ENCODE measurements around the gene IFNLR1.

The IFNLR1 gene

DNA sequence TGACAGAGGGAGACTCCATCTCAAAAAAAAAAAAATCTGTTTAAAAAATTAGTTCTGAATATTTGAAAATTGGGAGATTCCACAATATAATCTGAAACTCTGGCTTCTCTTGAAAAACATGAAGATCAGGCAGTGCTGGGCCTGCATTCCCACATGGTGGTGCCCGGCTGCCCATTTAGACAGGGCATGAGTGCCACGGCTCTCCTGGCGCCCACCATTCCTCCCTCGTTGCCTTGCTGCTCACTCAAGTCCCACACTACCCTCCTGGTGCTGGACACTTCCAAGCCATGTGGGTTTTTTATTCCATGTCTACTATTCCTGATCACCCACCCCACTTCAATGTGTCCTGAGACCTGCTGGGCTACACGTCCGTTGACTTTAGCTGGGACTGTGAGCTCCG lies 64.3 kb downstream of the IFNLR1 start:
- no peak for DNase-seq (ENCODE audit: low read depth in 3 of 3)

DNA sequence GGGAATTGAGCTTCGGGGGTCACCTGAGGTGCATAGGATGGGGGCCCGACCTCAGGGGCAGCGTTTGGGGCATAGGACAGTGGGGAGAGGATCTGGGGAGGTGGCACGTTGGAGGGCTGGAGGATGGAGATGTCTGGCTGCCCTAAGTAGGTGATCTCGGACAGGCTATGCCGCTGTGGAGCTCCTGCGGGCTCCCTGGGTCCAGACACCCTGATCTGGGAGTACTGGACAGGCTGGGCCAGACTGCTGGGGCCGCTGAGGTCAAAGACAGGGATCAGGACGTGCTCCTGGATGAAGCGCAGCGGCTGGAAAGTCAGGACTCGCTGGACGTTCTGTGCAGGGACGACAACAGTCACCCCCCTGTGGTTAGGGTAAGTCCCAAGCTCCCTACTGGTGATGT lies 65.7 kb downstream of the IFNLR1 start:
- DNase-seq (ENCODE audit: low read depth in 3 of 3), result no peak

DNA sequence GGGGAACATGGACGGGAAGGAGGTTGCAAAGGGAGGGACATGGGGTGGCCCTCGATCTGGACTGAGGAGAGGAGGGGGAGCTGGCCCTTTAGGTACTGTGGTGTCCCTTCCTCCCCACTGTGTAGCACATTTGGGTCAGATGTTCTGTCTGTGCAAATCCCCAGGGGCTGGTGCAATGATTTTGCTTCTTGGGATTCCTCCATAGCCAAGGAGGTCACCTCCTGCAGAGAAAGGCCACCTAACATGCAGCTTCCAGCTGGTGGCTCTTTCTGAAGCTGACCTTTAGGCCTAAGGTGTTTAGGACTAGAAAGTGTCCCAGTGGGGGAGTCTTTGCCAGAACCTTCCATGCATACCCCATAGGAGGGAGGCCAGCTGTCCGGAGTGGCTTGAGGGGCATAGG lies 66.1 kb downstream of the IFNLR1 start:
- DNase-seq (ENCODE audit: low read depth in 3 of 3), result no peak

DNA sequence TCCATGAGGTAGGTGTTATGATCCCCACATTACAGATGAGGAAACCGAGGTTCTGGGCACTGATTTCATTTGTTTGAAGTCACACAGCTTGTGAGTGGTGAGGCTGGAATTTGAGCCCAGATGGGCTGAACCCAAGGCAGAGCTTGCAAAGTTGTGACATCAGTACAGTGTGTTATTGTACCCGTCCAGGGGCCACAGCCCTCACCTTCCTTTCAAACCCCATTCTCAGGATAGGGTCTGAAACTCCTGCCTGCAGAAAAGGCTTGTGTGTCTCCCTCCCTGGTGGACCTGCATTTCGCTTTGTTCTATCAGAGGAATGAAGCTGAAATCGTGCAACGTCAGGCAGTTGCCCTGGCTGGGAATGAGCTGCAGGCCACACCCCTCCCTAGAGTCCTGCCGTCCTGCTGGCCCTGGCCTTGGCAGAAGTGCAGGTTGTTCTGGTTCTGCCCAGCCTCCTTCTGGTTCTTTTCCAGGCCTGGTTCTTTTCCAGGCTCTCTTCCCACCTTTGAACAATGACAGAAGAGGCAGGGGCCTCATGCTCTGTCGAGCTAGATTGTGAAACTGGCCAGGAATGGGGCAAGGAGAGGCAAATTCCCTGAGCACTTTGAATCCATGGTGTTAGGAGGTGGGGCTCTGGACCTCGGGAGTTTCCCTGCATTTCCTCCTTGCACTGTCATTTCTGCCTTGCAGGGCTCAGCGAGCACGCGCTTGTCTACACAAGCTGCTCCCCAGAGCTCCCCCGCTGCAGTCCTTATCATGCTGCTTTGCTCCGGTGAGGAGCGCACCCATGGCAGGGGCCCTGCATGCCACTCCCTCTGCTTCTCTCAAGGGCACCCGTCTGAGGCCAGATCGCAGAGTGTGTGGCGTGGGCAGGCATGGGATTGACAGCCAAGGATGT lies 67.0 kb downstream of the IFNLR1 start:
- no peak for DNase-seq (ENCODE audit: low read depth in 3 of 3)

DNA sequence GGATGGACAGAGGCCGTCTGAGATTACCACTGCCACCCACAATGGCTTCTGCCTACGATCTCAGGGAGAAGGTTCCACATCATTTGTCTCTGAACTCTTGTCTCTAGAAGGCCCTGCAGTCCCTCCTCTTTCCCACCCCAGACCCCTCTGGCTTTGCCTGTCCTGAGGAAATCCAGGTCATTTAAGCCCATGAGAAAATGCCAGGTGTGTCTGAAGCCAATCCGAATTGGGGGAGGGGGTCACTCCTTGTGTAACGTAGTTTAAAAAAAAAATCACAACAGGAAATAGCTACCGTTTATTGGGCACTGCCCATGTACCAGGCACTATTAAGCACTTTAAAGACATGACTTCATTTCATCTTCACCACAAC lies 67.6 kb downstream of the IFNLR1 start:
- DNase-seq (ENCODE audit: low read depth in 3 of 3), result no peak

DNA sequence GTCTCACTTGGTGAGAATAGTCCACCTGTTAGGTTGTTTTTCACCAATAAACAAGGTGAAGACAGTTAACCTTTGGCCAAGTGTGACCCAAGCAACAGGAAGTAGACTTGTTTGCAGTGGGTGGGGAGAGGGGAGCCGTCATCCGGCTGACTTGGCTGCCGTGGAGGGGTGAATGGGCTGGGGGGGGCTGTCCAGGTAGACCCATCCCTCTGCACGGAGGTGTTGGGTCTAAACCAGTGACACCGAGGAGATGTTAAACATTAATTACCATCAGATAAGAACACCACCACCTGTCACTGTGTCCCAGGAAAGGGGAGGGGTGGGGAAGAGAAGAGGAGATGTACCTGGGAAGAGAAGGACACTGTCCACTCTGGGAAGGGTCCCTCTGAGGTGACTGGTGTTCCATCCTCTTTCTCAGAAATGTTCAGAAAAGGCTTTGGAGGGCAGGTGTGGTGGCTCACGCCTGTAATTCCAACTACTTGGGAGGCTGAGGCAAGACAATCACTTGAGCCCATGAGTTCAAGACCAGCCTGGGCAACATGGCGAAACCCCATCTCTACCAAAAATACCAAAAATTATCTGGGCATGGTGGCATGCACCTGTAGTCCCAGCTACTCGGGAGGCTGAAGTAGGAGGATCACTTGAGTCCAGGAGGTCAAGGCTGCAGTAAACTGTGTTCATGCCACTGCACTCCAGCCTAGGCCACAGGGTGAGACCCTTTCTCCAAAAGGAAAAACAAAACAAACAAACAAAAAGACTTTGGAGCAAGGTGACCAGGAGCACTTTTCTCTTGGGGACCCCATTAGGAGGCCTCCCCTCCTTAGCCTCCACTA lies 68.5 kb downstream of the IFNLR1 start:
- no peak for DNase-seq (ENCODE audit: low read depth in 3 of 3)

DNA sequence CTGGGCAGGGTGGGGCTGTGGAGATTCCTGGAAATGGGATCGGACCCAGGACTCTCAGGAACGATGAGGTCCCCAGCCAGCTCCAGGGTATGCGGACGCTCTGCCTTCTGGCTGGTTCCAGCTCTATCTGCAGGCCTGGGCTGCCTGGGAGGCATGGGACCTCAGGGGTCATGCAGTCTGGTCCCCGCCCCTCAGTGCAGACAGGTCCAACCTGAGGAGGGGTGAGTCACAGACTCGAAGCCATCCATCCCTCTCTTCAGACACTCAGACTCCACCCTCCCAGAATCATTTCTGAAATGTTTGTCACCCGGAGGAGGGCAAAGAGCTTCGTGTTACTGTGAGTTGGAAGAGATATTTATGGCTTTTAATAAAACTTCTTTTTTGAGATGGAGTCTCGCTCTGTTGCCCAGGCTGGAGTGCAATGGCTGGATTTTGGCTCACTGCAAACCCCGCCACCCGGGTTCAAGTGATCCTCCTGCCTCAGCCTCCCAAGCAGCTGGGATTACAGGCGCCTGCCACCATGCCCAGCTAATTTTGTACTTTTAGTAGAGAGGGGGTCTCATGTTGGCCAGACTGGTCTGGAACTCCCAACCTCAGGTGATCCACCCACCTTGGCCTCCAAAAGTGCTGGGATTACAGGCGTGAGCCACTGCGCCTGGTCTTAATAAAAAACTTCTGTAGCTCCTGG lies 69.2 kb downstream of the IFNLR1 start:
- no peak for DNase-seq (ENCODE audit: low read depth in 3 of 3)

DNA sequence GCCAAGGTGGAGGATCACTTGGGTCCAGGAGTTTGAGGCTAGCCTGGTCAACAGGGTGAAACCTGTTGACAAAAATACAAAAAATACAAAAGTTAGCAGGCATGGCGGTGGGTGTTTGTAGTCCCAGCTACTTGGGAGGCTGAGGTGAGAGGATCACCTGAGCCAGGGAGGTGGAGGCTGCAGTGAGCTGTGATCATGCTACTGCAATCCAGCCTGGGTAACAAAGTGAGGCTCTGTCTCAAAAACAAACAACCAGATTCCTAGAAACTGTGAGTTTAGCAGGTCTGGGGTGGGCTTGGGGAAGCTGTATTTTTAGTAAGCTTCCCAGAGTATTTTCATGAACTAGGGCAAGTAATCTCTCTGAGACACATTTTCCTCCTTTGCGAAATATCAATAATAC lies 70.0 kb downstream of the IFNLR1 start:
- DNase-seq (ENCODE audit: low read depth in 3 of 3), result no peak

DNA sequence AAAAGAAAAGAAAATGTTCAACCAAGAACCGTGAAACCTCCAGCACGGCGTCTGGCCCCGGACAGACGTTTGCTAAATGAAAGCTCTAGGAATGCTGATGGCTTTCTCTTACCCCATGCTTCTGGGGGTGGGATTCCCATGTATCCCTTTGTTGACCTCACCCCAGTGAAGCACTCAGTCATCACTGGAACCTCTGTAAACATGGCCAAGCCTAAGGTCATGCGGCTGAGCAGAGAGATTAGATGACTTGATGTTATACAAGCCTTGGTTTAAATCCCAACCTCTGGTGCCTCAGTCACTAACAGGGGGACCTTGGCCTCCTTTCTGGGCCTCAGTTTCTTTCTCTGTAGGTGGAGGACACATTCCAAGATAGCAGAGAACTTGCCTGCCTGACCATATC lies 72.3 kb downstream of the IFNLR1 start:
- DNase-seq (ENCODE audit: low read depth in 3 of 3), result no peak

DNA sequence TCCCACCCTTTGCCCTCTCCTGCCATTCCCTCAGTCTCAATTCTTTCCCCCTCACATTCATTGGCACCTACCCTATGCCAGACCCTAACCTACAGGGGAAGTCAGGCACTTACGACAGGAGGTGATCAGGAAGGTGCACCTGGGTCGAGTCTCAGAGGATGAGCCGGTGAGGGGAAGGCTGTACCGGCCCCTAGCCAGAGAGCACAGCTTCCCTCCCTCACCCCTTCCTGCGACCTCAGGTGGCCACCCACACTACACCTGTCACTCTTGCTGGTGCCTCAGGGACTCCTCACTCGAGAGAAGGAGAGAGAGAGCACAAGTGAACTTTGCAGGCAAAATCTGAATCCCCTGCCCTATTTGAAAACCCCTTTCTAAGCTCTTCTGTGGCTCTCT lies 73.5 kb downstream of the IFNLR1 start:
- no peak for DNase-seq (ENCODE audit: low read depth in 3 of 3)

DNA sequence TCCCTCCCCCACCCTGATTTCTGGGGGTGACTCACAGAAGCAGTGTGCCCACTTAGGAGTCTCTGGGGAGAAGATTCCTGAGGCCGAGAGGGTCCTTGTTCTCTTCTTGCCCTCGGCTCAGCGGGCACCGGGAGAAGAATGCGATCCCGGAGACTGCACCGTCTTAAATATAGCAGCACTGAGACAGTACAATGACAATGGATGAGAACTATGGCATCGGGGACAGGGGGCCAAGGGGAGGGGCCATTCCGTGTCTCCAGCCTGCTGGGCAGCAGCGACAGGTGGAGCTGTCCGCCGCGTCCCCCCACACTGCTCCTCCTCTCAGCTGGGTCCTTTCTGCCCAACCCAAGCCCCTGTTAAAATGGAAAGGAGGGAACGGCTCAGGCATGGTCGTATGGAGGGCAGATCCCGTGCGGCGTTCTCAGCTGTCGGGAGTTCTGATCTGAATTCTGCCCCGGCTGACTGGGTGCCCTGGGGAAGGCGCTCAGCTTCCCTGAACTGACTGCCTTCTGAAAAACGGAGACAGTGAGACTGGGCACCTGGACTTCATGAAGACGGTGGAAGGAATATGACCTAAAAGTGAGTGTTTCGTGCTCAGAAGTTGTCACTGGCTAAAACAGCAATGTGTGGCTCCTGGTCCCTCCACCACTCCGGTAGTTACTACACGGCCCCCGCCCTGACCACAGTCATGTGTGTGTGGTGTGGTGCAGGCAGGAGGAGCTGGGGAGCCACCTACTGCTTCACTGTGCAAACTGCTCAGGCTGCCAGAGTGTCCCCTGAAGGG lies 74.9 kb downstream of the IFNLR1 start, which contains the start of gene MYOM3:
MYOM3 (minus strand) TSS at position 140 of the 784 bp plus-strand sequence. CDS start 3,499 bp downstream, outside the sequence.
- peak in 2 of 3 experiments; percentile 14 to 53 for DNase-seq (ENCODE audit: low read depth in 3 of 3)

DNA sequence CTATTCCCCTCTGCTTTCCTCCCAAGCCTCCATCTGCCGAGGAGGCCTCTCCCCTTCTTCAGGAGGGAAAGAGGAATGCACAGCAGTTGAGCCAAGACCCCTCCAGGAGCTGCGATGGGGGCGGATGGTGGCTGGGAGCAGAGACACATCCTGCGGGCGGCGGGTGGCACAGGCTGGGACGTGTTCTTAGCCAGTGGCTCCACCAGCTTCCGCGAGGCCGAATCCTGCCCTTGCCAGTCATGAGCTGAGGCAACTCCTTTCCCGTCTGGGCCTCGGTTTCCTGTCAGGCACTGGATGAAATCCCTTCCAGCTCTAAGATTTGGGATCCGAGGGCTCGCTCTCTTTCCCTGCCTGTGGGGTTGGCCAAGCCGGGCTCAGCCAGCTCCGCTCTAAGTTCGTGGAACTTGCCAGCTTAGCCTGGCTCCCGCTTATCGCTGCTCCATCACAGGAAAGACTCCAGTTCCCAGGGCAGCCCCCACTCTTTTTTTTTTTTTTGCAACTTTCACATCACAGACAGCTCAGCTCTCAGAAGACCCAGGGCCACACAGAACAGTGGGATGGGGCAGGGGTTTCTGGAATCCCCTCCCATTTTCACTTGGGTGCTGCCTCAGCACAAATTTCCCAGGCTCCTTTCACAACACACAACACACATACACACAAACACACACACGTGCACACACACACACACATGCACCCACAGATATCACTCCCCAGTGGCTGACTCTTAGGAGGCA lies 75.7 kb downstream of the IFNLR1 start:
- DNase-seq (ENCODE audit: low read depth in 3 of 3), result no peak

DNA sequence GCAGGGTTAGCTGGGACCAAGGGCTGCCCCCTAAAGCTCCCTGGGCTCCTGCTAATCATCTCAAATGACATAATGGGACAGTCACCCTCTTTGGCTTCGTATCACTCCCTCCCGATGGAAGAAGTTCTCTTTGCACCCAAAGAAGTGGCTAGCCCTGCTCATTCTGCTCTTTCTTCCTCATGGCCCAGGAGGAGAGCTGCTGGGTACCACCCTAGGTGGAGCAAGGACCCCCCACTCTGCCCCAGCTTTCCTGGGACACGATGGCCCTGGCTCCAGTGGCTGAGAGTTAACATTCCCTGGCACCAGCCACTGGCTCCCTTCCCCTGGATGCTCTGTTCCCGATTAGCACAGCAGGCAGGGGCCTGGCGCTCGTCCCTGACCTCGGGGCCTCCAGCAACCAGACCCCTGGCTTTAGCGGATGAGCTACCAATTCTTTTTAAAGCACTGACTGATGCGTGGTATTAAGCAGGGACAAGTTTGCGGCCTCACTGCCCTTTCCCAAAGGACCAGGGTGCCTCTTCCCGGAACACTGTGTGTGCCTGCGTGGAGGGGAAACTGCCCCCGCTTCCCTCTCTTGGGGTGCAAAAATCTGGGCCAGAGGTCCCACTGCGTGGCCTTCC lies 76.3 kb downstream of the IFNLR1 start:
- no peak for DNase-seq (ENCODE audit: low read depth in 3 of 3)

DNA sequence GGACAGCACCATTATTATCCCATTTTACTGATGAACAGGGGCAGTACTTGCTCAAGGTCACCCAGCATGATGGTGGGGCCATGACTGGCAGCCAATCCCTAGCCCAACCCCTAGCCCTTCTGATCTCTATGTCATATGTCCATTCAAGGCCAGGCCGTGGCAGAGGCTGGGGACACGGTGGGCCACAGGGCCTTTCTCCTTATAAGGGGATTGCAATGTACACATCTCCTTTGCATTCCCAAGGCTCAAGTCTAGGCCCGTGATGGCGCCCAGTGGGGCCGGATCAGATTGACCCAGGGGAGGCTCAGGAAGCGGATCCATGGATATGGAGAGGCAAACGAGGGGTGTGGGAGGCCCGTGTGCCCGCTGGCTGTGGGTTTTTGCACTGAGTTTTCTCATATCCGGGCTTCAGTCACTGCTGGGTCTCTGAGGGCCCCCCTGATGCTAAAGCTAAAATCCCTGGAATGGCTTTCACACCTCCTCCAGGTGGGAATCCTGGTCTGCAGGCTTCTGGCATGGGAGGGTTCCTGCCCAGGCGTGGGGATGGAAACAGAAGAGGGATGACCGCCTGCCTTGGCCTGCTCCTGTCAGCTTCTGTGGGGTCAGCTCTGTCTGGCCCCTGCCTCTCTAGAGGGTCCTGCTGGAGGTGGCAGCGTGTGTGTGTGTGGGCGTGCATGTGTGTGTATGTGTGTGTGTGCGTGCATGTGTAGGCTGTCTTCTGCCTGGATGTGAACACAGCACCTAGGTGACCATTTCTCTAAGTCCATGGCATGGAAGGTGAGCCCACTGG lies 77.2 kb downstream of the IFNLR1 start:
- no peak for DNase-seq (ENCODE audit: low read depth in 3 of 3)

DNA sequence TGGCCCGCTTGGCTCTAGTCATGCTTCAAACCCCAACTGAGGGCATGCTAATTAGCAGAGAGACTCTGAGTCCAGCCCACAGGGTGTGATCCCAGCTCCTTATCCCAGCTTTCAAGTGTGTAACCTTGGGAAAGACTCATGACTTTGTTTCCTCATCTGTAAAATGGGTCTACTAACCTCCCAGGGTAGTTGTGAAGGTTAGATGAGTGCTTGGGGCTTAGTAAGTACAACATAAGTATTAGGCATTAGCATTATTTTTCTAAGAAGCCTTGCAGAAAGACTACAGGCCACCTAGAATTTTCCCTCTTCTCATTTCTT lies 78.0 kb downstream of the IFNLR1 start:
- no peak for DNase-seq (ENCODE audit: low read depth in 3 of 3)

DNA sequence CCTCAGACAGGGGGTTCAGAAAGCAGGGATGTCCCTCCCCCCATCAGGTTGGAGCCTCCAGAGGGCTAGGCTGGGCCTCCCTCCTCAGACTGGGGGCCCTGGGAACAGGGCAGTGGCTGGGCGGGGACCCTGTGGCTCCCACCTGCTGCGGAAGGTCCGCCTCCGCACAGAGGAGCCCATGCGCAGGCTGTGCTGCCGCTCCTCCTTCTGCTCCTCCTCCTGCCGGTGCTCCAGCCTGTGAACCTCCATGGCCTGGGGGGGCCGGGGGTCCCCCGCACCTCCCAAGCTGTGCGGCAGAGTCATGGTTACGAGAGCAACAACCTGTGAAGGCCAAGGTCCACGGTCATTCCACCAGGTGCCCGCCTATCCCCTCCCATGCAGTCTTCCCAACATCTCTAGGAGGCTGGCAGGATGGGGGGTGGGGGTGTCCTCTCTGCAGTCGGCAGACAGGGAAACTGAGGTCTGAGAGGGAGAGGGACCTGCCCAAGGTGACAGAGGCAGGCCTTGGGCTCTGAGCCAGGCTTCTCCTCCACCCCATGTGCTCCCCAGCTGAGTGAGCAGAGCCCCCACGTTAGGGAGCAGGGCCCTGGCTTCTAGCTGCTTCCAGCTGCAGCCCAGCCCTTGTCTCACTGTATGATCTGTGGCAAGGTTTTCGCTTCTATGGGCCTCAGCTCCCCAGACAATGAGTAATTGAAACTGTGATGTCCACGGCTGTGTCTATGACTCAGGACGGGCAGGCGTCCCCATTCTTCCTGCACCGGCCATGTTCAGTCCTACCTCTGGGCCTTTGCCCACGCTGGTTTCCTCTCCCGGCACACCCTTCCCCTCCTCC lies 78.5 kb downstream of the IFNLR1 start:
- peak in 1 of 3 experiments; percentile 13 for DNase-seq (ENCODE audit: low read depth in 3 of 3)

DNA sequence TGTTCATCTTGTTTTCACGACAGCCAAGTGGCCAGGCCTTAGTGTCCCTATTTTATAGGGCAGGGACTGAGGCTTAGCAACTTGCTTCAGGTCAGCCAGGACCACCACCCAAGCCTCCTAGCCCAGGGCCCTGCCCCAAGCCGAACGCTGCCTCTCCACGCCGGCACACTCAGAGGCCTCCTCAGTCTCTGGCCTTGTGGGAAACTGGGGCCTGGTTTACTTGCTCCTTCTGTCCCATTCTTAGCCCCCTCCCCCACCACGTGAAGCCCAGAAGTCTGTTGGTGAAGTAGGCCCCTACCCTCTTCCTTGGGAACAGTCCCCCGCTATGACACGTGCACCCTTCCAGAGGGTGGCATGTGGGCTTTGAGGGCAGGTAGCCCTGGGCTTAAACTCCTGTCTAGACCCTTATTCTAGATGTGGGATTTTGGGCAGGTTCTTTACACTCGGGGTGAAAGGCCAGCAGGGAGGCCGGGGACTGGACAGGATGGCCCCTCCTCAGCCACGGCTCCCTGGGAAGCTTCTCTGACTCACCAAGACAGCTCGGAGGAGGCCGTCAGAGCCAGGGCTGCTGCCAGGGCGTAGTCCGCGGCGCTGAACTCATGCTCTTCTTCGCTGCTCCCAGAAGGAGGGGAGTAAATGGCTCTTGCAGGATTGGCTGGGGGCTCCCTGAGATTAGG lies 79.5 kb downstream of the IFNLR1 start:
- no peak for DNase-seq (ENCODE audit: low read depth in 3 of 3)
